ENCODE results near the gene LIPK.

LIPK gene

DNA sequence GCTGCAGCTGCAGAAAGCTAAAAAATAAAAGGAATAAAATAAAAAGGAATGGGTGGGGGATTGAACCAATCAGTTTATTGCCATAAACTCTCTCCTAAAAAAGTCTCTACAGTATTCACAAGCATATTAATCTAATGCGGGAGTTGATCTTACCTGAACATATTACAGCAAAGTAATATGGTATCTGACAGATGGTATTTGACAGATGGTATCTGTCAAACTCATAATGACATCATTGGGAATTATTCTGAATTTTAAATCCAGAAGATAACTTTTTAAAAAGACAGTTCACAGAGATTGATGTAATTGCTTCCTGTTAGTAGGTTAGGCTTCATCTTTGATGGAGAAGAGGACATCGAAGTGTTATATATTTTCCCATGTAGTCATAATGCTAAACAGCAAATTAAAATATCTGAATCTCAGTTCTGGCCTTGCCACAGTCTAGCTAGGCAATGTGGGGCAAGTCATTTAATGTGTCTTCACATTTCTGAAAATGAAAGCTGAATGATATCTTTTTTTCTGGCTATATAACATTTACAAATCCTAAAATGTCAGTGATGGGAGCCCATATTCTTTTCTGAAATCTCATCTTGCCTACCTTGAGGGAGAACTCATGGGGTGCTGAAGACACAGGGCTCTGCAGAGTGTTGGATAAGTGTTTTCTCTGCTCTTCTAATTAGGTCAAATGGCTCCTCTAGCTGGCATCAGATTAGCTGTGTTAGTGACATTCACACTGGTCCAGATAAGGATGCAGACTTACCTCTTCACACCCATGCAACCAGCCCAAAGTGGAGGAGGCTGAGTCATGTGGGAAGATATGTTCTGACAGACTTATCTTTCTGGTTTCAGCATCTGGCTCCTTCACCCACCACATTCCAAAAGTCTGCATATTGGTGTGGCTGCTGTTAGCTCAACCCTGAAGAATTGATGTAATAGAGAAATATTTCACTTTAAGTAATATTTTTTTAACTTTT is 94.4 kb downstream of the LIPK start:
- no peak for TF ChIP-seq Cebpa-rat (IDR thresholded peaks at IDR 0.05)
- Histone ChIP-seq H3K9me3 (no peaks in the 10 kb centered on the region), H3K27ac (no peak overlapping the region), H3K36me3 (no peaks in the 10 kb centered on the region), H3K4me1 (no peaks in the 10 kb centered on the region), H3K27me3 (no peaks in the 10 kb centered on the region), H3K4me3 (no peak overlapping the region), H4K20me1 (no peaks in the 10 kb centered on the region), H3K9ac (no peak overlapping the region), H3K4me2 (no peak overlapping the region)

Measured in BLaER1 (cell line).